H1 (cell line): ENCODE measurements around the gene C2CD4C. TPM values are rescaled to one million over a fixed set of nuclear protein-coding genes. Genes with fewer than 3 reads are reported as not detected.

Source experiments
- CTCF ChIA-PET: fragments of 300-600 bp; sonication (Branson Sonifier 250); formaldehyde crosslinking; loops from one replicate; lab custom pipeline; 2021; ENCODE audit not compliant: partially characterized antibody; lab: Charles Lee
- POLR2A ChIA-PET: fragments of 300-600 bp; sonication (Branson Sonifier 250); formaldehyde crosslinking; loops from one replicate; lab custom pipeline; 2021; ENCODE audit warnings: inconsistent platforms; ENCODE audit not compliant: partially characterized antibody; lab: Charles Lee
- DNase-seq, 2 experiments: peaks; one replicate each; pipeline versions ENCODE4 v3.0.0 to v3.0.0-alpha.2; 2010 to 2022; ENCODE audit warnings: low spot score in 2 of 2, low read depth in 1 of 2, mixed read lengths in 1 of 2
- FAIRE-seq: peaks from 2 replicates; lab custom pipeline; 2011; peaks lifted over from hg19 to GRCh38; lab: Jason Lieb, UNC
- H2AFZ ChIP-seq: 2 replicates; pipeline ENCODE4 v1.8.1; 2012; ENCODE audit warnings: low read length, inconsistent platforms
- H2AK5ac ChIP-seq: 2 replicates; pipeline ENCODE4 v1.6.1; 2013; ENCODE audit warnings: low read depth, low read length
- H2BK120ac ChIP-seq: replicated peaks from 2 replicates; pipeline ENCODE3; 2013; ENCODE audit warnings: low read depth, low read length, inconsistent platforms
- H2BK12ac ChIP-seq: 2 replicates; pipeline ENCODE4 v1.6.1; 2013; ENCODE audit warnings: low read depth, low read length
- H2BK15ac ChIP-seq: 2 replicates; pipeline ENCODE4 v1.6.1; 2013; ENCODE audit warnings: low read length
- H2BK20ac ChIP-seq: 2 replicates; pipeline ENCODE4 v1.6.1; 2013; ENCODE audit warnings: low read length
- H2BK5ac ChIP-seq: 2 replicates; pipeline ENCODE4 v1.6.1; 2013; ENCODE audit warnings: low read depth, low read length
- H3K14ac ChIP-seq: 2 replicates; pipeline ENCODE4 v1.6.1; 2013; ENCODE audit warnings: inconsistent platforms; ENCODE audit not compliant: insufficient read length
- H3K18ac ChIP-seq: 2 replicates; pipeline ENCODE4 v1.6.1; 2013; ENCODE audit warnings: low read length; ENCODE audit errors: extremely low read depth
- H3K23ac ChIP-seq: 2 replicates; pipeline ENCODE4 v1.6.1; 2013; ENCODE audit warnings: inconsistent platforms; ENCODE audit not compliant: insufficient read length
- H3K23me2 ChIP-seq: 2 replicates; pipeline ENCODE4 v1.6.1; 2013; ENCODE audit warnings: low read depth, low read length
- H3K27ac ChIP-seq: 2 replicates; pipeline ENCODE4 v1.6.1; 2011; ENCODE audit warnings: low read depth, low read length, inconsistent platforms
- H3K27me3 ChIP-seq, 4 experiments: replicated peaks in 1 of 4; 1 replicate in 1 of 4; 2 replicates in 3 of 4; pipeline versions ENCODE4 v1.6.1 to v1.8.1; 2011 to 2013; ENCODE audit warnings: low read length in 3 of 4, mild to moderate bottlenecking in 3 of 4, inconsistent platforms in 2 of 4, mixed read lengths in 2 of 4, moderate library complexity in 1 of 4; ENCODE audit not compliant: control insufficient read depth in 3 of 4, insufficient read depth in 3 of 4; ENCODE audit errors: extremely low read depth in 1 of 4
- H3K36me3 ChIP-seq, 4 experiments: 2 replicates each; pipeline versions ENCODE4 v1.6.1 to v1.8.1; 2011 to 2013; ENCODE audit warnings: mild to moderate bottlenecking in 4 of 4, low read length in 3 of 4, moderate library complexity in 2 of 4, control low read depth in 1 of 4, inconsistent platforms in 1 of 4; ENCODE audit not compliant: insufficient read depth in 4 of 4, control insufficient read depth in 2 of 4
- H3K4ac ChIP-seq: replicated peaks from 2 replicates; pipeline ENCODE3; 2013; ENCODE audit warnings: low read length, low read depth, mixed read lengths, inconsistent platforms; ENCODE audit not compliant: insufficient read length
- H3K4me1 ChIP-seq, 4 experiments: replicated peaks in 1 of 4; 1 replicate in 1 of 4; 2 replicates in 3 of 4; pipeline versions ENCODE4 v1.6.1 to v1.8.1; 2011 to 2013; ENCODE audit warnings: low read length in 3 of 4, inconsistent platforms in 2 of 4, mixed read lengths in 1 of 4; ENCODE audit not compliant: insufficient read depth in 4 of 4, control insufficient read depth in 3 of 4
- H3K4me2 ChIP-seq, 2 experiments: 2 replicates each; pipeline versions ENCODE4 v1.6.1 to v1.8.1; 2011 to 2013; ENCODE audit warnings: low read depth in 2 of 2, low read length in 2 of 2, control low read depth in 1 of 2, inconsistent platforms in 1 of 2, mild to moderate bottlenecking in 1 of 2; ENCODE audit not compliant: insufficient read depth in 1 of 2
- H3K4me3 ChIP-seq, 4 experiments: fragments of 200-600, 300-600 bp in 1 of 4; sonication (generic), shearing (Covaris generic), sonication (Bioruptor Twin) in 1 of 4; 2 replicates each; pipeline versions ENCODE4 v1.5.1 to v1.8.1; 2011 to 2016; ENCODE audit warnings: low read length in 4 of 4, low read depth in 3 of 4, control low read depth in 2 of 4, inconsistent platforms in 2 of 4, mild to moderate bottlenecking in 2 of 4, mixed read lengths in 1 of 4, moderate library complexity in 1 of 4; ENCODE audit not compliant: insufficient read depth in 2 of 4; ENCODE audit errors: extremely low read depth in 1 of 4
- H3K56ac ChIP-seq: replicated peaks from 2 replicates; pipeline ENCODE3; 2013; ENCODE audit warnings: low read depth, mild to moderate bottlenecking, mixed read lengths, low read length, inconsistent platforms; ENCODE audit not compliant: insufficient read length
- H3K79me1 ChIP-seq: 2 replicates; pipeline ENCODE4 v1.6.1; 2013; ENCODE audit warnings: low read depth, low read length, control low read depth
- H3K79me2 ChIP-seq, 2 experiments: 2 replicates each; pipeline versions ENCODE4 v1.6.1 to v1.8.1; 2012 to 2013; ENCODE audit warnings: low read length in 2 of 2, mild to moderate bottlenecking in 2 of 2, inconsistent platforms in 1 of 2; ENCODE audit not compliant: insufficient read depth in 2 of 2, control insufficient read depth in 1 of 2
- H3K9ac ChIP-seq, 4 experiments: replicated peaks in 1 of 4; 1 replicate in 1 of 4; 2 replicates in 3 of 4; pipeline versions ENCODE4 v1.6.1 to v1.8.1; 2011 to 2013; ENCODE audit warnings: low read depth in 3 of 4, low read length in 3 of 4, control low read depth in 2 of 4, mild to moderate bottlenecking in 2 of 4, moderate library complexity in 2 of 4, inconsistent platforms in 1 of 4; ENCODE audit errors: extremely low read depth in 1 of 4
- H3K9me3 ChIP-seq, 2 experiments: 2 replicates each; pipeline versions ENCODE4 v1.6.1 to v1.8.1; 2012 to 2013; ENCODE audit warnings: mild to moderate bottlenecking in 2 of 2, moderate library complexity in 2 of 2, control low read depth in 1 of 2, inconsistent platforms in 1 of 2, low read depth in 1 of 2, low read length in 1 of 2, mixed read lengths in 1 of 2; ENCODE audit not compliant: insufficient read depth in 2 of 2
- H4K20me1 ChIP-seq, 2 experiments: replicated peaks in 1 of 2; 2 replicates each; pipeline versions ENCODE3 to v1.8.1; 2011 to 2013; ENCODE audit warnings: inconsistent platforms in 2 of 2, low read length in 2 of 2, mild to moderate bottlenecking in 1 of 2; ENCODE audit not compliant: insufficient read depth in 2 of 2, control insufficient read depth in 1 of 2
- H4K5ac ChIP-seq: 2 replicates; pipeline ENCODE4 v1.6.1; 2013; ENCODE audit warnings: low read length, low read depth, mixed read lengths, inconsistent platforms; ENCODE audit not compliant: insufficient read length
- H4K8ac ChIP-seq: 2 replicates; pipeline ENCODE4 v1.8.0; 2013; ENCODE audit warnings: mild to moderate bottlenecking, moderate library complexity, low read length, inconsistent platforms; ENCODE audit not compliant: insufficient read depth; ENCODE audit errors: extremely low read depth
- H4K91ac ChIP-seq: replicated peaks from 2 replicates; pipeline ENCODE3; 2013; ENCODE audit warnings: low read length, mixed read lengths, inconsistent platforms; ENCODE audit not compliant: insufficient read length
- CEBPB ChIP-seq: IDR thresholded peaks from 2 replicates; pipeline ENCODE4 v1.6.1; 2012; ENCODE audit warnings: low read depth, low read length
- GTF2F1 ChIP-seq: IDR thresholded peaks from 2 replicates; pipeline ENCODE4 v1.6.1; 2012; ENCODE audit warnings: low read depth, low read length, improper control_type of control experiment, borderline replicate concordance
- HDAC6 ChIP-seq: IDR thresholded peaks from one replicate; pipeline ENCODE4 v1.7.1; 2012; ENCODE audit warnings: low read depth, mild to moderate bottlenecking, inconsistent platforms, low read length, moderate library complexity
- JUND ChIP-seq: IDR thresholded peaks from 2 replicates; pipeline ENCODE4 v1.6.1; 2011; ENCODE audit warnings: mild to moderate bottlenecking, improper control_type of control experiment, low read length
- NRF1 ChIP-seq: IDR thresholded peaks from 2 replicates; pipeline ENCODE4 v1.6.1; 2011; ENCODE audit warnings: mild to moderate bottlenecking, low read depth, low read length, improper control_type of control experiment
- POLR2AphosphoS5 ChIP-seq: IDR thresholded peaks from 2 replicates; pipeline ENCODE4 v1.6.1; 2011; ENCODE audit warnings: low read depth, low read length
- RNF2 ChIP-seq: fragments of 200-900, 300-1000 bp; sonication (generic); IDR thresholded peaks from 2 replicates; pipeline ENCODE4 v1.7.1; 2016; ENCODE audit warnings: borderline replicate concordance, low read depth, mild to moderate bottlenecking, antibody characterized with exemption, low read length; ENCODE audit not compliant: poor library complexity, severe bottlenecking; ENCODE audit errors: missing control alignments
- SP1 ChIP-seq: IDR thresholded peaks from 2 replicates; pipeline ENCODE4 v1.6.1; 2011; ENCODE audit warnings: low read depth, low read length
- SUZ12 ChIP-seq: fragments of 200-600 bp; sonication (generic); IDR thresholded peaks from 2 replicates; pipeline ENCODE4 v1.6.1; 2012; ENCODE audit warnings: mild to moderate bottlenecking, inconsistent platforms, low read length, moderate library complexity, mixed read lengths
- TAF1 ChIP-seq: IDR thresholded peaks from 2 replicates; pipeline ENCODE4 v1.6.1; 2011; ENCODE audit warnings: mild to moderate bottlenecking, low read depth, low read length
- WGBS, 2 experiments: shearing (Covaris generic) in 1 of 2; methylation state at CpG; one replicate each; pipeline versions ENCODE4 v1.1.6 to v1.1.7; 2013 to 2015; ENCODE audit warnings: low lambda C conversion rate in 2 of 2, mixed read lengths in 2 of 2, inconsistent platforms in 1 of 2, low coverage in 1 of 2, missing lambda C conversion rate in 1 of 2; ENCODE audit not compliant: insufficient replicate concordance in 2 of 2, insufficient coverage in 1 of 2, insufficient read length in 1 of 2; ENCODE audit errors: extremely low coverage in 1 of 2, missing lambda C conversion rate in 1 of 2; 5-methylcytosine and 5-hydroxymethylcytosine counted together
- polyA plus RNA-seq, 7 experiments: library from polyadenylated mRNA; depleted of rRNA in 3 of 7; stranded (reverse) in 5 of 7; unstranded in 2 of 7; fragments of >200 nt in 5 of 7; fragments of 200-250 nt in 2 of 7; gene quantifications; 1 replicate in 5 of 7; 2 replicates in 1 of 7; 4 replicates in 1 of 7; pipeline versions ENCODE4 v1.2.1 to v1.2.3, GENCODE V29; 2011 to 2013; ENCODE audit warnings: missing spikeins in 2 of 7, mixed read lengths in 2 of 7
- total RNA-seq: library from RNA; stranded (reverse); fragmentation: NEBNext Ultra II Directional; extraction: Animal tissue kit (Norgen Biotek cat#: 25700); gene quantifications from 2 replicates; pipeline ENCODE4 v1.2.1, GENCODE V29; 2021

C2CD4C gene
- total and polyA plus RNA-seq, 2 of the 8 experiments (the other 6 are each of a cell fraction or from before 2014, with no cell fraction given): 3.8 to 6.3 TPM

- CTCF ChIA-PET: interaction anchor here (0.8 to 1.0 kb wide), 2 partner anchors 14 to 91 kb away, joined by 3 to 4 read pairs; no protein-coding TSS in a partner anchor
- H4K20me1 ChIP-seq: peaks cover 0 to 3% of the 10 kb centered on the region in 2 experiments
- no peaks in the 10 kb centered on the region for H3K79me1 ChIP-seq
- no peak overlapping the region for H3K23ac ChIP-seq
- no peak overlapping the region for H3K56ac ChIP-seq
- no peak overlapping the region for H4K5ac ChIP-seq
- H3K27ac ChIP-seq: no peak overlapping the region
- H3K18ac ChIP-seq: no peak overlapping the region
- no peaks in the 10 kb centered on the region for H3K36me3 ChIP-seq
- no peak overlapping the region for H2BK5ac ChIP-seq
- H2BK120ac ChIP-seq: no peak overlapping the region
- peaks cover 19% of the 10 kb centered on the region for H3K23me2 ChIP-seq
- no peaks in the 10 kb centered on the region for H3K79me2 ChIP-seq
- no peak overlapping the region for H2BK15ac ChIP-seq
- no peak overlapping the region for H2AFZ ChIP-seq
- no peak overlapping the region for H2BK20ac ChIP-seq
- H3K4ac ChIP-seq: no peak overlapping the region
- H4K91ac ChIP-seq: no peak overlapping the region
- H4K8ac ChIP-seq: no peak overlapping the region
- POLR2A ChIA-PET: no interaction called here
- TF ChIP-seq JUND (no peak), GTF2F1 (no peak), SUZ12 (no peak), RNF2 (no peak), SP1 (no peak), TAF1 (no peak), NRF1 (no peak), POLR2AphosphoS5 (no peak), CEBPB (no peak), HDAC6 (no peak)
- H3K27me3 ChIP-seq: peaks cover 0 to under 1% (median 0%) of the 10 kb centered on the region in 4 experiments; a peak in 2 of 7 replicates
- WGBS, 2 experiments: 90% methylated on average over 29 of the region's 30 CpGs; no CpG with 5 or more reads in 1 of the 2 experiments
- H3K4me3 ChIP-seq: no peak overlapping the region
- H3K9me3 ChIP-seq: peaks cover 8 to 13% of the 10 kb centered on the region in 2 experiments; a peak in 3 of 4 replicates
- H3K9ac ChIP-seq: no peak overlapping the region
- no peak overlapping the region for H2AK5ac ChIP-seq
- H3K14ac ChIP-seq: no peak overlapping the region
- no peak overlapping the region for H3K4me2 ChIP-seq
- no peak overlapping the region for H2BK12ac ChIP-seq
- H3K4me1 ChIP-seq: peaks cover 0 to 11% (median 3%) of the 10 kb centered on the region in 4 experiments; a peak in 5 of 7 replicates
- DNase-seq: no peak
- no peak for FAIRE-seq
Measured at GRCh38 chr19:391726-392374, 17.1 kb downstream of the C2CD4C start.
